Endothelial cell (in vitro differentiated cells): Measurements from ENCODE around the gene FXN. TPM values are rescaled to one million over a fixed set of nuclear protein-coding genes. Genes with fewer than 3 reads are reported as not detected.
"Not testable (repeated sequence)": the region's sequence is repeated elsewhere in the genome, so short reads cannot be mapped to it uniquely, and the experiment has no call there.

Experiments
- DNase-seq: peaks from one replicate; pipeline ENCODE4 v3.0.0; 2021; ENCODE audit warnings: low spot score
- H3K27ac Mint-ChIP-seq: one replicate; pipeline ENCODE4 v1.8.0; 2021; ENCODE audit warnings: mixed read lengths, inconsistent platforms; ENCODE audit not compliant: unreplicated experiment
- H3K27me3 Mint-ChIP-seq: one replicate; pipeline ENCODE4 v1.8.0; 2021; ENCODE audit warnings: mild to moderate bottlenecking, moderate library complexity, mixed read lengths, inconsistent platforms; ENCODE audit not compliant: unreplicated experiment
- H3K36me3 Mint-ChIP-seq: one replicate; pipeline ENCODE4 v1.8.0; 2021; ENCODE audit warnings: mild to moderate bottlenecking, low read depth, mixed read lengths, inconsistent platforms; ENCODE audit not compliant: unreplicated experiment
- H3K4me1 Mint-ChIP-seq: one replicate; pipeline ENCODE4 v1.8.0; 2021; ENCODE audit warnings: mild to moderate bottlenecking, mixed read lengths, inconsistent platforms; ENCODE audit not compliant: unreplicated experiment
- H3K4me3 Mint-ChIP-seq: one replicate; pipeline ENCODE4 v1.8.0; 2021; ENCODE audit warnings: mild to moderate bottlenecking, mixed read lengths, inconsistent platforms; ENCODE audit not compliant: unreplicated experiment
- H3K9me3 Mint-ChIP-seq: one replicate; pipeline ENCODE4 v1.8.0; 2021; ENCODE audit warnings: mixed read lengths, inconsistent platforms; ENCODE audit not compliant: unreplicated experiment
- CTCF ChIP-seq: fragments of 200-600 bp; sonication (generic); IDR thresholded peaks from one replicate; pipeline ENCODE4 v1.5.0; 2021; ENCODE audit warnings: antibody characterized with exemption; ENCODE audit not compliant: unreplicated experiment
- total RNA-seq: library from RNA; stranded (reverse); fragmentation: NEBNext Ultra II Directional; extraction: Animal tissue kit (Norgen Biotek cat#: 25700); gene quantifications from one replicate; pipeline ENCODE4 v1.2.1, GENCODE V29; 2021; ENCODE audit not compliant: unreplicated experiment

Gene FXN
- total RNA-seq, 1 donor from 2014 or later = 14.4 TPM

GRCh38 chr9:69104830-69105527, 69.4 kb downstream of the FXN start:
- Mint-ChIP-seq H3K4me1 (peaks cover 2% of the 10 kb centered on the region), H3K36me3 (no peaks in the 10 kb centered on the region), H3K9me3 (peaks cover 3% of the 10 kb centered on the region), H3K27me3 (peaks cover 1% of the 10 kb centered on the region), H3K27ac (no peak overlapping the region), H3K4me3 (no peak overlapping the region)
- TF ChIP-seq CTCF = no peak
- DNase-seq = no peak

GRCh38 chr9:69107771-69108170, 72.2 kb downstream of the FXN start:
- Mint-ChIP-seq H3K27me3 (peaks cover 1% of the 10 kb centered on the region), H3K4me3 (no peak overlapping the region), H3K9me3 (peaks cover 3% of the 10 kb centered on the region), H3K27ac (no peak overlapping the region), H3K4me1 (peaks cover 2% of the 10 kb centered on the region), H3K36me3 (no peaks in the 10 kb centered on the region)
- no peak for TF ChIP-seq CTCF
- no peak for DNase-seq

- not testable (repeated sequence) for H3K27ac Mint-ChIP-seq, H3K36me3 Mint-ChIP-seq, H3K4me1 Mint-ChIP-seq, DNase-seq, H3K27me3 Mint-ChIP-seq, H3K9me3 Mint-ChIP-seq, H3K4me3 Mint-ChIP-seq
These were observed 73.2 kb downstream of the FXN start for GRCh38 chr9:69108706-69109105.

GRCh38 chr9:69109152-69109551, 73.6 kb downstream of the FXN start:
- H3K9me3 Mint-ChIP-seq = peaks cover 3% of the 10 kb centered on the region
- no peaks in the 10 kb centered on the region for H3K36me3 Mint-ChIP-seq
- H3K4me1 Mint-ChIP-seq = peaks cover 2% of the 10 kb centered on the region
- DNase-seq = no peak
- TF ChIP-seq CTCF = no peak
- H3K27ac Mint-ChIP-seq = no peak overlapping the region
- no peaks in the 10 kb centered on the region for H3K27me3 Mint-ChIP-seq
- H3K4me3 Mint-ChIP-seq = no peak overlapping the region

GRCh38 chr9:69112646-69113045, 77.1 kb downstream of the FXN start:
- TF ChIP-seq CTCF = peak; percentile 27
- H3K4me1 Mint-ChIP-seq, H3K9me3 Mint-ChIP-seq, H3K36me3 Mint-ChIP-seq, H3K27me3 Mint-ChIP-seq, DNase-seq, H3K27ac Mint-ChIP-seq, H3K4me3 Mint-ChIP-seq: not testable (repeated sequence)
